Fibroblast of the conjunctiva (primary cell): ENCODE measurements around the gene BCL7B.
"Not testable (repeated sequence)": the region's sequence is repeated elsewhere in the genome, so short reads cannot be mapped to it uniquely, and the experiment has no call there.

Source experiments
- DNase-seq: peaks from one replicate; pipeline ENCODE4 v3.0.0-alpha.2; 2010; ENCODE audit warnings: low read depth

Gene BCL7B

GRCh38 chr7:73572767-73573186, 15.3 kb upstream of the BCL7B start:
- no peak for DNase-seq

- no peak for DNase-seq
Observed at GRCh38 chr7:73570977-73571376, 13.5 kb upstream of the BCL7B start.

- no peak for DNase-seq
Observed at GRCh38 chr7:73570521-73570920, 13.0 kb upstream of the BCL7B start.

- DNase-seq: no peak
Observed at GRCh38 chr7:73569042-73569608, 11.6 kb upstream of the BCL7B start.

GRCh38 chr7:73567846-73568685, 10.6 kb upstream of the BCL7B start:
- DNase-seq: no peak

GRCh38 chr7:73567140-73567539, 9.7 kb upstream of the BCL7B start:
- no peak for DNase-seq

- DNase-seq: not testable (repeated sequence)
Observed at GRCh38 chr7:73566431-73566830, 8.9 kb upstream of the BCL7B start.

- DNase-seq: no peak
Observed at GRCh38 chr7:73565675-73566340, 8.3 kb upstream of the BCL7B start.

- DNase-seq: peak; percentile 72
Observed at GRCh38 chr7:73560109-73560835, 2.8 kb upstream of the BCL7B start.

- peak; percentile 85 for DNase-seq
Observed at GRCh38 chr7:73557108-73557396, 438 bp downstream of the BCL7B start.

- DNase-seq: no peak
Observed at GRCh38 chr7:73556208-73557107, 1.0 kb downstream of the BCL7B start.

- DNase-seq: no peak
Observed at GRCh38 chr7:73555411-73555982, 2.0 kb downstream of the BCL7B start.

- not testable (repeated sequence) for DNase-seq
Observed at GRCh38 chr7:73550093-73550492, 7.4 kb downstream of the BCL7B start.

GRCh38 chr7:73549176-73549575, 8.3 kb downstream of the BCL7B start:
- DNase-seq: no peak

- no peak for DNase-seq
Observed at GRCh38 chr7:73547841-73548240, 9.6 kb downstream of the BCL7B start.

- no peak for DNase-seq
Observed at GRCh38 chr7:73544678-73545077, 12.8 kb downstream of the BCL7B start.

GRCh38 chr7:73541722-73542121, 15.8 kb downstream of the BCL7B start:
- DNase-seq: no peak

- no peak for DNase-seq
Observed at GRCh38 chr7:73539709-73540108, 17.8 kb downstream of the BCL7B start.

- DNase-seq: not testable (repeated sequence)
Observed at GRCh38 chr7:73538510-73538909, 19.0 kb downstream of the BCL7B start.

- no peak for DNase-seq
Observed at GRCh38 chr7:73537051-73537450, 20.4 kb downstream of the BCL7B start.

- no peak for DNase-seq
Observed at GRCh38 chr7:73536479-73536878, 21.0 kb downstream of the BCL7B start.
